ENCODE data around the gene MMAA.

DNA sequence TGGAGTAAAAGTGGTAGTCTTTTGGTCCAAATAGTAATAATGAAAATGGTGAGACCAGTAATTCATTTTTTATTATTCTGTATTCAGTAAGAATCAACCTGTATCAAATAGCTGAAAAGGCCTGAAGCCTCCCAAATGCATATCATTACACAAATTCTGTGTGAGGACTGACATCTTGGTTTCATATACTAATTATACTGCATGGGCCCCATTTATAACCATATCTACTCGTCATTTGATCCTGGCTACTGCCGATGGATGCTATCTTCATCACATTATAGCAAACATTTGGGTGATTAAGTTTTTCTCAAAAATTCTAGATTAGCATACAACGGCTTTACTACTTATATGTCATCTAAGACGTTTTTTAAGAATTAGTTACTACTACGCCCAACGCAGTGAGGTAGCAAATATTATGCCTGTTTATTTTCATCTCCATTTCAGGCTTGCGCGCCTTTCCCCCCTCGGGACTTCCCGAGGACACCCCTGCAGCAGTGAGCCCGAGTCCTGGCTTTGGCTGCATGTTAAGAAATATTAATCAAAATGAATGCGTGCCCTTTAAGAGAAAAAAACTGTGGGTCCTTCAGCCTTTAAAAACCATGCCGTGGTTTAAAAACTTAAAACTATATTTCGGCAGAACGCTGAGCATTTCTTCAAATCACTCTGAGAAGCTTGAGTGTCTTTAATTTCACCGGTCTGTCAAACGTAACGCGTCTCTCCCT, 814 bp upstream of the MMAA start:
- TF ChIP-seq POLR2AphosphoS5 (IDR thresholded peaks at IDR 0.05; ENCODE audit: low read depth) (no peak), GABPA (IDR thresholded peaks at IDR 0.05; ENCODE audit: low read depth) (no peak)
- TF ChIP-seq, protein P1, sequence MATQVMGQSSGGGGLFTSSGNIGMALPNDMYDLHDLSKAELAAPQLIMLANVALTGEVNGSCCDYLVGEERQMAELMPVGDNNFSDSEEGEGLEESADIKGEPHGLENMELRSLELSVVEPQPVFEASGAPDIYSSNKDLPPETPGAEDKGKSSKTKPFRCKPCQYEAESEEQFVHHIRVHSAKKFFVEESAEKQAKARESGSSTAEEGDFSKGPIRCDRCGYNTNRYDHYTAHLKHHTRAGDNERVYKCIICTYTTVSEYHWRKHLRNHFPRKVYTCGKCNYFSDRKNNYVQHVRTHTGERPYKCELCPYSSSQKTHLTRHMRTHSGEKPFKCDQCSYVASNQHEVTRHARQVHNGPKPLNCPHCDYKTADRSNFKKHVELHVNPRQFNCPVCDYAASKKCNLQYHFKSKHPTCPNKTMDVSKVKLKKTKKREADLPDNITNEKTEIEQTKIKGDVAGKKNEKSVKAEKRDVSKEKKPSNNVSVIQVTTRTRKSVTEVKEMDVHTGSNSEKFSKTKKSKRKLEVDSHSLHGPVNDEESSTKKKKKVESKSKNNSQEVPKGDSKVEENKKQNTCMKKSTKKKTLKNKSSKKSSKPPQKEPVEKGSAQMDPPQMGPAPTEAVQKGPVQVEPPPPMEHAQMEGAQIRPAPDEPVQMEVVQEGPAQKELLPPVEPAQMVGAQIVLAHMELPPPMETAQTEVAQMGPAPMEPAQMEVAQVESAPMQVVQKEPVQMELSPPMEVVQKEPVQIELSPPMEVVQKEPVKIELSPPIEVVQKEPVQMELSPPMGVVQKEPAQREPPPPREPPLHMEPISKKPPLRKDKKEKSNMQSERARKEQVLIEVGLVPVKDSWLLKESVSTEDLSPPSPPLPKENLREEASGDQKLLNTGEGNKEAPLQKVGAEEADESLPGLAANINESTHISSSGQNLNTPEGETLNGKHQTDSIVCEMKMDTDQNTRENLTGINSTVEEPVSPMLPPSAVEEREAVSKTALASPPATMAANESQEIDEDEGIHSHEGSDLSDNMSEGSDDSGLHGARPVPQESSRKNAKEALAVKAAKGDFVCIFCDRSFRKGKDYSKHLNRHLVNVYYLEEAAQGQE (IDR thresholded peaks at IDR 0.05; ENCODE audit: insufficient replicate concordance, low read depth): no peak
- TF ChIP-seq, protein P2, sequence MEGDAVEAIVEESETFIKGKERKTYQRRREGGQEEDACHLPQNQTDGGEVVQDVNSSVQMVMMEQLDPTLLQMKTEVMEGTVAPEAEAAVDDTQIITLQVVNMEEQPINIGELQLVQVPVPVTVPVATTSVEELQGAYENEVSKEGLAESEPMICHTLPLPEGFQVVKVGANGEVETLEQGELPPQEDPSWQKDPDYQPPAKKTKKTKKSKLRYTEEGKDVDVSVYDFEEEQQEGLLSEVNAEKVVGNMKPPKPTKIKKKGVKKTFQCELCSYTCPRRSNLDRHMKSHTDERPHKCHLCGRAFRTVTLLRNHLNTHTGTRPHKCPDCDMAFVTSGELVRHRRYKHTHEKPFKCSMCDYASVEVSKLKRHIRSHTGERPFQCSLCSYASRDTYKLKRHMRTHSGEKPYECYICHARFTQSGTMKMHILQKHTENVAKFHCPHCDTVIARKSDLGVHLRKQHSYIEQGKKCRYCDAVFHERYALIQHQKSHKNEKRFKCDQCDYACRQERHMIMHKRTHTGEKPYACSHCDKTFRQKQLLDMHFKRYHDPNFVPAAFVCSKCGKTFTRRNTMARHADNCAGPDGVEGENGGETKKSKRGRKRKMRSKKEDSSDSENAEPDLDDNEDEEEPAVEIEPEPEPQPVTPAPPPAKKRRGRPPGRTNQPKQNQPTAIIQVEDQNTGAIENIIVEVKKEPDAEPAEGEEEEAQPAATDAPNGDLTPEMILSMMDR (IDR thresholded peaks at IDR 0.05; ENCODE audit: insufficient read depth, low read length): no peak
